ENCODE data around the gene CDCA5.
A peak's percentile ranks its signal among the peaks of the same experiment; 100 is the strongest.

The CDCA5 gene

GRCh38 chr11:65115361-65116082, 31.7 kb upstream of the CDCA5 start:
- peaks cover 9% of the 10 kb centered on the region for H3K79me2 ChIP-seq (ENCODE audit: insufficient read depth, low read length)
- H3K4me3 ChIP-seq (ENCODE audit: insufficient read depth, low read length, poor library complexity, severe bottlenecking): no peak overlapping the region
- no peaks in the 10 kb centered on the region for H4K20me1 ChIP-seq (ENCODE audit: low read depth, low read length)
- H3K27ac ChIP-seq (ENCODE audit: low read depth, low read length): no peak overlapping the region
- H2AFZ ChIP-seq (ENCODE audit: low read depth, low read length, severe bottlenecking): no peak overlapping the region
- H3K9me2 ChIP-seq (replicated peaks; ENCODE audit: insufficient read depth, low read length): no peaks in the 10 kb centered on the region
- H3K9me3 ChIP-seq (ENCODE audit: insufficient read depth, low read length): no peaks in the 10 kb centered on the region
- H3K9ac ChIP-seq (ENCODE audit: low read length): no peak overlapping the region
- TF ChIP-seq EZH2phosphoT487 (conservative IDR thresholded peaks at IDR 0.05; ENCODE audit: low read length) (no peak), CTCF (IDR thresholded peaks at IDR 0.05; ENCODE audit: insufficient read depth, low read length, poor library complexity, severe bottlenecking) (no peak)
- H3K27me3 ChIP-seq (ENCODE audit: low read length): no peaks in the 10 kb centered on the region
- H3K4me2 ChIP-seq (ENCODE audit: low read depth, low read length, poor library complexity, severe bottlenecking): peak overlapping the region; percentile 83
- peaks cover 43% of the 10 kb centered on the region for H3F3A ChIP-seq (ENCODE audit: insufficient read depth)
- H3K36me3 ChIP-seq (ENCODE audit: low read length): peaks cover 6% of the 10 kb centered on the region; the same call in 1 of the 2 replicates

- H3K27me3 ChIP-seq (ENCODE audit: low read length): no peaks in the 10 kb centered on the region
- TF ChIP-seq EZH2phosphoT487 (conservative IDR thresholded peaks at IDR 0.05; ENCODE audit: low read length) (no peak), CTCF (IDR thresholded peaks at IDR 0.05; ENCODE audit: insufficient read depth, low read length, poor library complexity, severe bottlenecking) (no peak)
- no peaks in the 10 kb centered on the region for H4K20me1 ChIP-seq (ENCODE audit: low read depth, low read length)
- no peak overlapping the region for H3K4me3 ChIP-seq (ENCODE audit: insufficient read depth, low read length, poor library complexity, severe bottlenecking)
- no peaks in the 10 kb centered on the region for H3K9me2 ChIP-seq (replicated peaks; ENCODE audit: insufficient read depth, low read length)
- H2AFZ ChIP-seq (ENCODE audit: low read depth, low read length, severe bottlenecking): no peak overlapping the region
- peak overlapping the region; percentile 88; the same call in 1 of the 2 replicates for H3K27ac ChIP-seq (ENCODE audit: low read depth, low read length)
- no peak overlapping the region for H3K4me2 ChIP-seq (ENCODE audit: low read depth, low read length, poor library complexity, severe bottlenecking)
- no peak overlapping the region for H3K9ac ChIP-seq (ENCODE audit: low read length)
- H3K36me3 ChIP-seq (ENCODE audit: low read length): peaks cover 1% of the 10 kb centered on the region; the same call in 1 of the 2 replicates
- H3K79me2 ChIP-seq (ENCODE audit: insufficient read depth, low read length): peaks cover 5% of the 10 kb centered on the region
- H3F3A ChIP-seq (ENCODE audit: insufficient read depth): peaks cover 34% of the 10 kb centered on the region
- no peaks in the 10 kb centered on the region for H3K9me3 ChIP-seq (ENCODE audit: insufficient read depth, low read length)
Observed at GRCh38 chr11:65114538-65115171, 30.8 kb upstream of the CDCA5 start.

- Histone ChIP-seq H3K27me3 (ENCODE audit: low read length) (no peaks in the 10 kb centered on the region), H3K79me2 (ENCODE audit: insufficient read depth, low read length) (peaks cover 5% of the 10 kb centered on the region), H3F3A (ENCODE audit: insufficient read depth) (peaks cover 27% of the 10 kb centered on the region), H2AFZ (ENCODE audit: low read depth, low read length, severe bottlenecking) (no peak overlapping the region), H3K9me3 (ENCODE audit: insufficient read depth, low read length) (no peaks in the 10 kb centered on the region), H3K9me2 (replicated peaks; ENCODE audit: insufficient read depth, low read length) (no peaks in the 10 kb centered on the region), H3K4me3 (ENCODE audit: insufficient read depth, low read length, poor library complexity, severe bottlenecking) (no peak overlapping the region), H3K36me3 (ENCODE audit: low read length) (no peaks in the 10 kb centered on the region), H3K27ac (ENCODE audit: low read depth, low read length) (peak overlapping the region; percentile 88), H4K20me1 (ENCODE audit: low read depth, low read length) (no peaks in the 10 kb centered on the region), H3K9ac (ENCODE audit: low read length) (peak overlapping the region; percentile 91), H3K4me2 (ENCODE audit: low read depth, low read length, poor library complexity, severe bottlenecking) (peak overlapping the region; percentile 94)
- TF ChIP-seq CTCF (IDR thresholded peaks at IDR 0.05; ENCODE audit: insufficient read depth, low read length, poor library complexity, severe bottlenecking) (no peak), EZH2phosphoT487 (conservative IDR thresholded peaks at IDR 0.05; ENCODE audit: low read length) (no peak)
Observed at GRCh38 chr11:65113839-65114238, 30.0 kb upstream of the CDCA5 start.

Measured in SU-DHL-6 (cell line).